Gastroesophageal sphincter (tissue), 3 donors: ENCODE measurements around the gene PCDH12.

Experiments
- CTCF ChIP-seq, 4 experiments: fragments of 200-600 bp in 2 of 4; fragments of 450-650 bp in 2 of 4; sonication (generic) in 1 of 4; IDR thresholded peaks; one replicate each; pipeline ENCODE4 v1.5.1; 2017 to 2019; ENCODE audit warnings: antibody characterized with exemption in 4 of 4, mild to moderate bottlenecking in 2 of 4, moderate library complexity in 2 of 4
- POLR2A ChIP-seq, 2 donors: fragments of 450-650 bp; IDR thresholded peaks; one replicate each; pipeline ENCODE4 v1.6.1; 2017; ENCODE audit warnings: antibody characterized with exemption in 2 of 2, mild to moderate bottlenecking in 2 of 2, moderate library complexity in 1 of 2

GRCh38 chr5:141982626-141983025 lies 24.6 kb upstream of the PCDH12 start:
- no peak for TF ChIP-seq CTCF (IDR thresholded peaks at IDR 0.05)
- no peak for TF ChIP-seq POLR2A (IDR thresholded peaks at IDR 0.05)
